Measurements from ENCODE around the gene ST8SIA5. TPM values are rescaled to one million over a fixed set of nuclear protein-coding genes. Genes with fewer than 3 reads are reported as not detected.

ST8SIA5 gene
- polyA plus RNA-seq, 3 donors = 0.10 to 0.22 (median 0.13) TPM

DNA sequence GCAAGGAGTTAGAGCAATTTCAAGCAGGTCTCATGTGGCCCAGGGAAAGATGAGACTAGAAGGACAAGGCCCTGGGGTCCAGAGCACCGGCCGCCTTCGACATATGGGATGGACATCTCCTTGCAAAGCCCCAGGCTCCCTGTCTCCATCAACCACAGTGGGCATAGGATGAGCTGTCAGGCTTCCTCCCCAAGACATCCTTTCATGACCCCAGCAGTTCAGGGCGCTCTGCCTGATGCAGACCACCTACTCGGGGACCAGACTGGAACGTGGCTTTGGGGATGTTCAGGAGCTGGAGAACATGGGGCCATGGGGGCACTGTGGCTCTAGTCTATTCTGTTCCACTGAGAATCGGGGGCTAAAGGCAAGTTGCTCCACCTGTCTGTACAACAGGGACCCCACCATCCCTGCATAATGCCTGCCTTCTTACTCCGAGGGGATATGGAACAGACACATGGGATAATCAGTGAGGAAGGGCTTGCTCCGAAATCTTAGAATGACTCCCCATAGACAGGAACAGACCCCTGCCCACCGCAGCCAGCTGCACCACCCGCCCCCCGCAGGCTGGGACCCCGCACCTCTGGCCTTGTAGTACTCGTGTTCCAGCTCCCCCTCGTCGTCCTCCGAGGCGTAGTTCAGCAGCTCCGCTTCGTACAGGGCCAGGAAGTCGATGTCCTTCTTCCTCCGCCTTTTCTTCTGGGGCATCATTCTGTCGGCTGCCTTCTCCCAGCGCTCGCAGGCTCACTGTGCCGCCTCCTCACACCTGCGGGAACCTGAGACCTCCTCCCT, 100.3 kb downstream of the ST8SIA5 start:
- 71 to 86% (median 85%) methylated on average over 27 of the region's 27 CpGs for WGBS, 3 donors
- H3K27ac ChIP-seq (ENCODE audit: low read depth, low read length) = no peak overlapping the region

- H3K27ac ChIP-seq (ENCODE audit: low read depth, low read length) = no peak overlapping the region
These were observed 104.5 kb downstream of the ST8SIA5 start for GRCh38 chr18:46652372-46652771.

GRCh38 chr18:46650681-46651080, 106.2 kb downstream of the ST8SIA5 start:
- 61 to 79% (median 74%) methylated on average over 4 of the region's 4 CpGs for WGBS, 3 donors
- no peak overlapping the region for H3K27ac ChIP-seq (ENCODE audit: low read depth, low read length)

- 63 to 77% (median 68%) methylated on average over 12 of the region's 12 CpGs for WGBS, 3 donors
- no peak overlapping the region for H3K27ac ChIP-seq (ENCODE audit: low read depth, low read length)
These were observed 107.6 kb downstream of the ST8SIA5 start for GRCh38 chr18:46649071-46649862.

- no peak overlapping the region for H3K27ac ChIP-seq (ENCODE audit: low read depth, low read length)
- 72 to 87% (median 87%) methylated on average over 7 of the region's 7 CpGs for WGBS, 3 donors
These were observed 110.4 kb downstream of the ST8SIA5 start for GRCh38 chr18:46646468-46646867.

DNA sequence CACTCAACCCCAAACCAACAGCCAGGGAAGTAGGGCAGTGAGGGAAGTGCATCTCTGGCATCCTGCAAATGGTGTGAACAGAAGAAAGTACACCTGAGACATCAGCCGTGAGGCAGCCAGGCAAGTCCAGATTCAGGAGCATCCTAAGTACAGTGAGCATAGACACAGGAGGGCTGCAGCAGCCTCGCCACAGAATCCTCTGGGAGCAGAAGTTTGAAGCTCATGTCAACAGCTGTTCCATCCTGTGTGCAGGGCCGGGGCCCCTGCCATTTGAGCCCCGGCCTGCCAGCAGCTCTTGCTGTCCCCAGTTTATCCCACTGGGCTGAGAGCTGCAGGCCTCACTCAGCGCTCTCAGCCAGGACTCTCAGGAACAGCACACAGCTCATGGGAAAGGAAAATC, 114.3 kb downstream of the ST8SIA5 start:
- H3K27ac ChIP-seq (ENCODE audit: low read depth, low read length) = no peak overlapping the region
- 80 to 88% (median 85%) methylated on average over 5 of the region's 5 CpGs for WGBS, 3 donors

DNA sequence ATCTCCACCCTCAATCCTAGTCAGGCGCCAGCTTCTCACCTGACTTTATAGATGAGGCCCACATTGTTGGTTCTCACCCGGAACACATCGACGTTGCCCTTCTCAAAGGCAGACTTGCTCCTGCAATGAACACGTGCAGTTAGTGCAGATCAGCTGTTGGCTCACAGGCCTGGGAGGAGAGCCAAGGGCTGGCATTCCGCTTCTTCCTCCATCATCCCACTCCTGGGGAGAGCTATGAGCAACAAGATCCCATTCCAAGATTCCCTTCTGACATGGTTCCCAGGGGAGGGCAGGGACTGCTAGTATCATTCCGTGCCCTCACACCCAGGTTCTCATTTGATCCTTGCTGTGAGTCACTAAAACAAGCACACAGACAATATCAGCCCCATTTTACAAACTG, 114.9 kb downstream of the ST8SIA5 start:
- WGBS, 3 donors = 79 to 83% (median 81%) methylated on average over 7 of the region's 7 CpGs
- H3K27ac ChIP-seq (ENCODE audit: low read depth, low read length) = no peak overlapping the region

DNA sequence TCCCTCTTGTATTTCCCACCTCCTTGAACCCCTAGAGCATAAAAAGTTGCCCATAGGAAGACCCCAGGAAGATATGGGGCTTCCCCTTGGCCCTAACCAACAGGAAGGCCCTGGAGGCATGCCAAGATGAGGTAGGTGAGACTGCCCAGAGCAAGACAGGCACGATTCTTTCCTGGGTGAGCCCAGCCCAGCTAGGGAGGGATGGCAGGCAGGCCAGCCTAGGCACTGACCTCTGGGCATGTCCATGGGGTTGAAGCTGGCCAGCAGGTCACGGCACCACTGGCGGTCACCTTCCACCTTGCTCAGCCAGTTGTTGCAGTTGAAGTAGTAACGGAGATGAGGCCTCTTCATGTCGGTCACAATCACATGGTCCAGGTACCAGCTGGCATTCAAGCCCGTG, 117.5 kb downstream of the ST8SIA5 start:
- WGBS, 3 donors = 86 to 92% (median 88%) methylated on average over 6 of the region's 6 CpGs
- H3K27ac ChIP-seq (ENCODE audit: low read depth, low read length) = no peak overlapping the region

DNA sequence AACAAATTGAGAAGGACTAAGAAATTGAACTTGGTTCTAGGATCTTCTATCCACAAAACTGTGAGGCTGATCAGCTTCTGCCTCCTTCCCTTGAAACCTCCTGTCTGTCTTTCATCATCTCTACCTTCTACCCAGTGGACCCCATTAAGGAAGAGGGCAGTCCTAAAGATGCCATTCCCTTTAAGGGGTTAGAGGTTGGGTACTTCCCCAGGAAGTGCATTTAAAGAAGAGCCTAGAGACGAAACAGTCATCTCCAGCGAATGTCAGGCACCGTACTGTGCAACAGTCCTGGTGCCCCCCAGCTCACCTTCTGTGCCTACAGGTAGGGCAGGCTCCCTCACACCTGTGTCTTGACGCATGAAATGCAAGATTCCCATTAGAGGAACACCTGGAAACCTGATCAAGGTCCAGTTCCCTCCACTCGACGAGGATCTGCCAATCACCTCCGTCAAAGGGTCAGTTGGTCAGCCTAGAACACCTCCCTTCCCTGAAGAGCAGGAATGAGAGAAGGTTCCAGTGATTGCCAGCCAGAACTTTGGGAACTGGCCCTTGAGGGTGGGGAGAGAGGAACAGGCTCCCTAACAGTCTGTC, 120.7 kb downstream of the ST8SIA5 start:
- no peak overlapping the region for H3K27ac ChIP-seq (ENCODE audit: low read depth, low read length)
- 69 to 83% (median 81%) methylated on average over 7 of the region's 7 CpGs for WGBS, 3 donors

- H3K27ac ChIP-seq (ENCODE audit: low read depth, low read length) = no peak overlapping the region
- WGBS, 3 donors = 77 to 85% (median 84%) methylated on average over 8 of the region's 8 CpGs
These were observed 124.3 kb downstream of the ST8SIA5 start for GRCh38 chr18:46632401-46633071.

- H3K27ac ChIP-seq (ENCODE audit: low read depth, low read length) = no peak overlapping the region
- WGBS, 3 donors = 69 to 89% (median 85%) methylated on average over 3 of the region's 3 CpGs
These were observed 125.9 kb downstream of the ST8SIA5 start for GRCh38 chr18:46630991-46631390.

DNA sequence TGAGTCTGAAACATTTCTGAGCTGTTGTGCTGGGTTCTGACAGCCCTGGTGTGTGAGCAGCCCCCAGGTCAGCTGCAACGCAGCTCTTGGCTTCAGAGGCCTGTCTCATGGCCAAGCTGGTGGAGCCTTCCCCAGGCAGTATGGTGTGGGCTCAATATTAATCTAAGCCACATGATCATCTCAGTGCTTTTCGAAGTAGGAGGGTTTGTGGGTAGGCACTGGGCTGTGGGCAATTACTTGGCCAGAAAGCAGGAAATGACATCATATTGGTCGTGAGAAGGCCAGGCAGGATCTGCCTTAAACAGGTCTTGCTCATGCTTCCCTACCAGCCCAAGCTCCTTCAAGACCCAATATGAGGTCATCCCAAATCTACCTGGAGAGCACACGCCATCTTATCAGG, 126.7 kb downstream of the ST8SIA5 start:
- no peak overlapping the region for H3K27ac ChIP-seq (ENCODE audit: low read depth, low read length)
- 61 to 70% (median 65%) methylated on average over 4 of the region's 4 CpGs for WGBS, 3 donors

GRCh38 chr18:46629361-46629760, 127.5 kb downstream of the ST8SIA5 start:
- no peak overlapping the region for H3K27ac ChIP-seq (ENCODE audit: low read depth, low read length)
- WGBS, 3 donors = 83 to 90% (median 89%) methylated on average over 5 of the region's 5 CpGs

- no peak overlapping the region for H3K27ac ChIP-seq (ENCODE audit: low read depth, low read length)
- WGBS, 3 donors = 56 to 89% (median 83%) methylated on average over 5 of the region's 5 CpGs
These were observed 128.6 kb downstream of the ST8SIA5 start for GRCh38 chr18:46628206-46628605.

- no peak overlapping the region for H3K27ac ChIP-seq (ENCODE audit: low read depth, low read length)
- 45 to 72% (median 68%) methylated on average over 2 of the region's 2 CpGs for WGBS, 3 donors
These were observed 129.7 kb downstream of the ST8SIA5 start for GRCh38 chr18:46627136-46627535.

GRCh38 chr18:46625069-46625468, 131.8 kb downstream of the ST8SIA5 start:
- no peak overlapping the region for H3K27ac ChIP-seq (ENCODE audit: low read depth, low read length)
- 84 to 96% (median 90%) methylated on average over 5 of the region's 5 CpGs for WGBS, 3 donors

GRCh38 chr18:46624127-46624526, 132.7 kb downstream of the ST8SIA5 start:
- H3K27ac ChIP-seq (ENCODE audit: low read depth, low read length) = no peak overlapping the region
- WGBS, 3 donors = 47 to 65% (median 63%) methylated on average over 11 of the region's 11 CpGs

DNA sequence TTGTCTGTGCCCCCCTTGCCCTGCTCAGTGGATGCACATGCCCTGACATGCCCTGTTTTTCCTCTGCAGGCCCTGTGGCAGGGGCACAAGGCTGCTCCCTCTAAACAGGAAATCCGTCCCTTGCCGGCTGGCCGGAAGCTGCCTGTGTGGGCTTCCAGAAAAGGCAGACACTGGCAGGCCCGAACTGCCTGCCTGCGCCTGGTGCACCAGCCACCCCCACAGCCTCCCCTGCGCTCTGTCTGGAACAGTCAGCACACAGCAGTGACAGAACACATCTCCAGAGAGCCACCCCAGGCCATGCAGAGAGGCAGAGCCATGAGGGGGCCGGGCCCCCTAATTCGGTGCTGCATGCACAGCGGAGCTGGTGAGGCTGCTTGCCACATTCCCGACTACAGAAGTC, 133.3 kb downstream of the ST8SIA5 start:
- WGBS, 3 donors = 18 to 53% (median 24%) methylated on average over 10 of the region's 10 CpGs
- H3K27ac ChIP-seq (ENCODE audit: low read depth, low read length) = no peak overlapping the region

- 80 to 90% (median 80%) methylated on average over 3 of the region's 3 CpGs for WGBS, 3 donors
- no peak overlapping the region for H3K27ac ChIP-seq (ENCODE audit: low read depth, low read length)
These were observed 133.9 kb downstream of the ST8SIA5 start for GRCh38 chr18:46622999-46623398.

Data from adipose tissue (tissue), 3 donors.